Breast epithelium (tissue), 4 donors: ENCODE data around the gene ITPKB. TPM values are rescaled to one million over a fixed set of nuclear protein-coding genes. Genes with fewer than 3 reads are reported as not detected.
A peak's percentile ranks its signal among the peaks of the same experiment; 100 is the strongest.

Source experiments
- DNase-seq, 2 donors: peaks; one replicate each; pipeline ENCODE4 v3.0.0-alpha.2; 2019; ENCODE audit warnings: low spot score in 2 of 2
- H3K27ac ChIP-seq, 2 donors: fragments of 200-600 bp; sonication (generic) in 1 of 2; one replicate each; pipeline ENCODE4 v1.5.1; 2016 to 2019; ENCODE audit warnings: mild to moderate bottlenecking in 1 of 2
- H3K27me3 ChIP-seq, 2 donors: fragments of 200-600 bp; sonication (generic) in 1 of 2; one replicate each; pipeline versions ENCODE4 v1.5.1 to v1.6.0; 2017 to 2019; ENCODE audit warnings: control low read depth in 1 of 2, mild to moderate bottlenecking in 1 of 2
- H3K36me3 ChIP-seq: fragments of 200-600 bp; one replicate; pipeline ENCODE4 v1.5.1; 2019
- H3K4me1 ChIP-seq, 2 donors: fragments of 200-600 bp; sonication (generic); one replicate each; pipeline ENCODE4 v1.5.1; 2016 to 2019; ENCODE audit warnings: control low read depth in 1 of 2
- H3K4me3 ChIP-seq, 3 donors: fragments of 200-600 bp; sonication (generic); 1 replicate in 2 of 3; 2 replicates in 1 of 3; pipeline ENCODE4 v1.5.1; 2016 to 2019; ENCODE audit warnings: mild to moderate bottlenecking in 3 of 3, moderate library complexity in 2 of 3
- H3K9me3 ChIP-seq, 2 donors: fragments of 200-600 bp; sonication (generic) in 1 of 2; one replicate each; pipeline ENCODE4 v1.5.1; 2016 to 2019; ENCODE audit warnings: control low read depth in 1 of 2
- POLR2A ChIP-seq: fragments of 450-650 bp; IDR thresholded peaks from one replicate; pipeline ENCODE4 v1.6.1; 2016; ENCODE audit warnings: antibody characterized with exemption, mild to moderate bottlenecking, moderate library complexity
- POLR2AphosphoS5 ChIP-seq, 3 donors: sonication (generic); formaldehyde crosslinking; IDR thresholded peaks; one replicate each; pipeline ENCODE4 v1.6.1; 2017; ENCODE audit warnings: antibody characterized with exemption in 3 of 3
- intact Hi-C: fragments of 100-400 bp; cut with DNase I; formaldehyde crosslinking; loops from one replicate; pipeline ENCODE4 v1.15.1; 2023; ENCODE audit warnings: low total_unique reads
- total RNA-seq, 3 donors: library from RNA; depleted of rRNA; stranded (reverse); fragments of >200 nt; gene quantifications; one replicate each; pipeline ENCODE4 v1.1.0, GENCODE V29; 2016
- TF ChIP-seq, protein P1 (sequence below), 3 donors: fragments of 450-650 bp; IDR thresholded peaks; one replicate each; pipeline ENCODE4 v1.5.1; 2016 to 2017; ENCODE audit warnings: antibody characterized with exemption in 3 of 3, mild to moderate bottlenecking in 3 of 3, moderate library complexity in 3 of 3

ITPKB gene
- total RNA-seq, 3 donors from 2014 or later = 24.0 to 37.6 (median 25.6) TPM

- Histone ChIP-seq H3K27me3 (no peaks in the 10 kb centered on the region), H3K4me1 (peaks cover 3 to 5% of the 10 kb centered on the region in 2 donors), H3K27ac (peak overlapping the region in 1 of 2 donors; percentile 32), H3K4me3 (no peak overlapping the region), H3K36me3 (no peaks in the 10 kb centered on the region), H3K9me3 (no peaks in the 10 kb centered on the region)
- TF ChIP-seq POLR2AphosphoS5 (IDR thresholded peaks at IDR 0.05) = no peak
- TF ChIP-seq, protein P1, sequence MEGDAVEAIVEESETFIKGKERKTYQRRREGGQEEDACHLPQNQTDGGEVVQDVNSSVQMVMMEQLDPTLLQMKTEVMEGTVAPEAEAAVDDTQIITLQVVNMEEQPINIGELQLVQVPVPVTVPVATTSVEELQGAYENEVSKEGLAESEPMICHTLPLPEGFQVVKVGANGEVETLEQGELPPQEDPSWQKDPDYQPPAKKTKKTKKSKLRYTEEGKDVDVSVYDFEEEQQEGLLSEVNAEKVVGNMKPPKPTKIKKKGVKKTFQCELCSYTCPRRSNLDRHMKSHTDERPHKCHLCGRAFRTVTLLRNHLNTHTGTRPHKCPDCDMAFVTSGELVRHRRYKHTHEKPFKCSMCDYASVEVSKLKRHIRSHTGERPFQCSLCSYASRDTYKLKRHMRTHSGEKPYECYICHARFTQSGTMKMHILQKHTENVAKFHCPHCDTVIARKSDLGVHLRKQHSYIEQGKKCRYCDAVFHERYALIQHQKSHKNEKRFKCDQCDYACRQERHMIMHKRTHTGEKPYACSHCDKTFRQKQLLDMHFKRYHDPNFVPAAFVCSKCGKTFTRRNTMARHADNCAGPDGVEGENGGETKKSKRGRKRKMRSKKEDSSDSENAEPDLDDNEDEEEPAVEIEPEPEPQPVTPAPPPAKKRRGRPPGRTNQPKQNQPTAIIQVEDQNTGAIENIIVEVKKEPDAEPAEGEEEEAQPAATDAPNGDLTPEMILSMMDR (IDR thresholded peaks at IDR 0.05) = no peak
- no peak for TF ChIP-seq POLR2A
- intact Hi-C loops = no loop called here
- DNase-seq = no peak
Measured at GRCh38 chr1:226646026-226646869, 92.8 kb downstream of the ITPKB start.

DNA sequence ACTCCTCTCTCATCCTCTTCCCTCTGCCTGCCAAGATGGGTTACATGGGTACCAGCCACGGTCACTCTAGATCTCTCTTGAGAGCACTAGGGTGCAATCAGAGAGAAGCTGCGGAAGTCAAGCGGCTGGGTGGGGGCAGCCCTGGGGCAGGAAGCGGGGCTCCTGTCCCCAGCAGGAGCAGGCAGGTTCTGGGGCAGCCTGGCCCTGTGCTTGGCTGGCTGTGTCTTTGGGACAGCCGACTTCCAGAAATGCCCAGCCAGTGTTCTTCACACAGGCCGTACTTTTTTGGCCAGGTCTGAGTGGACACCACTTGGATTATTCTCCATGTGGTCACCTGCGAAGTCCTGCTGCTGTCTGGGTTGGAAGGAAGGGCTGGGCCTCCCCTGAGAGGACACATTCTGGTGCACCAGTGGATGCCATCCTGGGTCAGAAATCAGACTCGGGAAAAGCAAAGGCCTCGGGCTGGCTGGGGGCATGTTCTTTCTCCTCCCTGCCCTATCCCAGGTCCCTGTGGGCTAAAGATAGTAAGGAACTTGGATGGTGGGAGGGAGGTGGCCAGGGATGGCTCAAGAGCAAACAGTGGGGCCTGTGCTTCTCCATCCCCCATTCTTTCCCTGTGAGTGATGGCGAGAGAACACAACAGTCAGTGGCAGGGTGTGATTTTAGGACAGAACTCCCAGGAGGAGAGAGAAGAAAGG, 93.7 kb downstream of the ITPKB start:
- Histone ChIP-seq H3K27me3 (no peaks in the 10 kb centered on the region), H3K4me1 (peaks cover 3 to 5% of the 10 kb centered on the region in 2 donors), H3K4me3 (no peak overlapping the region), H3K27ac (peak overlapping the region in 1 of 2 donors; percentile 32), H3K9me3 (no peaks in the 10 kb centered on the region), H3K36me3 (no peaks in the 10 kb centered on the region)
- DNase-seq = no peak
- TF ChIP-seq POLR2AphosphoS5 (IDR thresholded peaks at IDR 0.05) = no peak
- TF ChIP-seq POLR2A = no peak
- TF ChIP-seq, protein P1 (IDR thresholded peaks at IDR 0.05) = no peak
- intact Hi-C loops = no loop called here

- Histone ChIP-seq H3K9me3 (no peaks in the 10 kb centered on the region), H3K27me3 (no peaks in the 10 kb centered on the region), H3K36me3 (no peaks in the 10 kb centered on the region), H3K4me1 (peaks cover 3 to 5% of the 10 kb centered on the region in 2 donors), H3K27ac (no peak overlapping the region), H3K4me3 (no peak overlapping the region)
- no peak for DNase-seq
- intact Hi-C loops = no loop called here
- TF ChIP-seq POLR2A (no peak), POLR2AphosphoS5 (IDR thresholded peaks at IDR 0.05) (no peak)
- TF ChIP-seq, protein P1 (IDR thresholded peaks at IDR 0.05) = no peak
Measured at GRCh38 chr1:226644541-226645176, 94.4 kb downstream of the ITPKB start.

DNA sequence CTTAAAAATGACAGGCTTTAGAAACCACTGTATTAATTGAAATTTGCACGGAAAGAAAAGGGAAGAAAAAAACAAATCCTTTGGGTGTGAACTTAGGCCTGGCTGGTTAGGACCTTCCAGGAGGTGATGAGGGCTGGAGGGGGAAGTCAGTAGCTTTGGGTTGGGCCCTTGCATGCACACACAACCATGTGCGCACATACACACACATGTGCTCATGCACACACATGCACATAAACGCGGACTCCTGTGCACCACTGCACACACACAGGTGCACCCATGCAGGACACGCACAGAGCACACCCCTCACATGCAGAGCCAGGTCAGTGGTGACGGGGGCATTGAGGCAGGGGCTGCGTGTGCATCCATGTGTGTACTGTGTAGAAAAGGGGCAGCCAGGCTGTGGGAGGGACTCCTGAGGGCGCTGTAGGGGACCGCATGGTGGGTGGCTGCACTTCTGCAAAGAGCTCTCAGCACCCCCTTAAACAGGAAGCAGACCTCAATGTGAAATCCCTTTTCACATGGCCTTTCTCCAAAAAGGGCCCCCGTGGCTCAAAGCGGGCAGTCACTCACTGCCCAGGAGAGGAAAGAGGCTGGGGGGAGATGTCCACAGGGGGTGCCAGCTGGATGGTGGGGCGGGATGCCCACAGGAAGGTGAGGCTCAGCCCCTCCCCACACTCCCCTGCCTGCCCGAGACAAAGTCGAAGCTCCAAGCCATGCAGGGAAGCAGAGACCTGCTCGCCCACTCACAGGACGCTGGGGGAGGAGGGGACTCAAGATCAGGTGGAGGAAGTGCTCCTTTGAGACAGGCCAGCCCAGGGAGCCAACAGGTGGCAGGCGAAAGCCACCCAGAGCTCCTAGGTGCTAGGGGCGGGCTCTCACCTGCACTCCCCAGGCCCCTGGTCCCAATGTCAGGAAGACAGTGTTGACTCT, 95.2 kb downstream of the ITPKB start:
- DNase-seq = no peak
- no peaks in the 10 kb centered on the region for H3K27me3 ChIP-seq
- intact Hi-C loops = no loop called here
- peaks cover 3 to 5% of the 10 kb centered on the region in 2 donors for H3K4me1 ChIP-seq
- H3K27ac ChIP-seq = no peak overlapping the region
- H3K36me3 ChIP-seq = no peaks in the 10 kb centered on the region
- TF ChIP-seq, protein P1 (IDR thresholded peaks at IDR 0.05) = no peak
- TF ChIP-seq POLR2AphosphoS5 (IDR thresholded peaks at IDR 0.05) (no peak), POLR2A (no peak)
- H3K9me3 ChIP-seq = no peaks in the 10 kb centered on the region
- no peak overlapping the region for H3K4me3 ChIP-seq
